Measurements from ENCODE around the gene OR10W1. TPM values are rescaled to one million over a fixed set of nuclear protein-coding genes. Genes with fewer than 3 reads are reported as not detected.

OR10W1 gene
- total RNA-seq, 1 experiment from 2014 or later: not detected

DNA sequence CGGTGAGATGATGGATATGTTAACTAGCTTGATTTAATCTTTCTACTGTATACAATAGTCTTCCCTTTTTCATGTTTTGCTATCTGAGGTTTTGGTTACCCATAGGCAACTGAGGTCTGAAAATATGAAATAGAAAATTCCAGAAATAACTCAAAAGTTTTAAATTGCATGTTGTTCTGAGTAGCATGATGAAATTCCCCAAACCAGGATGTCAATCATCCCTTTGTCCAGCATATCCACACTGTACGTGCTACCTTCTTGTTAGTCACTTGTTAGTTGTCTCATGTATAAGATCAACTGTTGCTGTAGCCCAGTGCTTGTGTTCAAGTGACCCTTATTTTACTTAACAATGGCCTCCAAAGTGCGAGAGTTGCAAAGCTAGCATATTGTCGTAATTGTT, 21.2 kb upstream of the OR10W1 start:
- Histone ChIP-seq H4K20me1 (ENCODE audit: insufficient read depth) (no peaks in the 10 kb centered on the region), H3K4me3 (replicated peaks in 1 of 2; ENCODE audit: low read depth in 1 of 2, low read length in 2 of 2) (no peak overlapping the region), H3K9me2 (ENCODE audit: insufficient read depth) (no peaks in the 10 kb centered on the region), H2AFZ (ENCODE audit: low read depth, low read length, poor library complexity, severe bottlenecking) (no peak overlapping the region), H3K36me3 (ENCODE audit: control insufficient read depth in 1 of 2, insufficient read depth in 2 of 2, low read length in 2 of 2) (no peaks in the 10 kb centered on the region), H3K4me2 (ENCODE audit: low read length) (no peak overlapping the region), H3K9ac (ENCODE audit: low read length) (no peak overlapping the region), H3K79me2 (ENCODE audit: insufficient read depth, low read length) (no peaks in the 10 kb centered on the region), H3K27me3 (ENCODE audit: insufficient read depth, low read length) (no peaks in the 10 kb centered on the region), H3K4me1 (ENCODE audit: control insufficient read depth in 1 of 2, insufficient read depth in 2 of 2, low read length in 2 of 2) (no peaks in the 10 kb centered on the region), H3K9me3 (ENCODE audit: control insufficient read depth in 1 of 2, insufficient read depth in 1 of 2, low read depth in 1 of 2, low read length in 2 of 2) (no peaks in the 10 kb centered on the region), H3K27ac (ENCODE audit: low read depth, low read length) (no peak overlapping the region)
- TF ChIP-seq ZFX (IDR thresholded peaks at IDR 0.05) (no peak), FOSL1 (IDR thresholded peaks at IDR 0.05; ENCODE audit: low read depth) (no peak), EGR1 (IDR thresholded peaks at IDR 0.05; ENCODE audit: low read depth) (no peak), RAD21 (IDR thresholded peaks at IDR 0.05; ENCODE audit: low read depth) (no peak), POLR2AphosphoS5 (IDR thresholded peaks at IDR 0.05; ENCODE audit: low read depth, low read length) (no peak), SRF (IDR thresholded peaks at IDR 0.05; ENCODE audit: low read depth) (no peak), ZNF274 (IDR thresholded peaks at IDR 0.05; ENCODE audit: low read depth, low read length) (no peak)
- TF ChIP-seq, protein P1, sequence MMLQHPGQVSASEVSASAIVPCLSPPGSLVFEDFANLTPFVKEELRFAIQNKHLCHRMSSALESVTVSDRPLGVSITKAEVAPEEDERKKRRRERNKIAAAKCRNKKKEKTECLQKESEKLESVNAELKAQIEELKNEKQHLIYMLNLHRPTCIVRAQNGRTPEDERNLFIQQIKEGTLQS (IDR thresholded peaks at IDR 0.05): no peak
- TF ChIP-seq, protein P2, sequence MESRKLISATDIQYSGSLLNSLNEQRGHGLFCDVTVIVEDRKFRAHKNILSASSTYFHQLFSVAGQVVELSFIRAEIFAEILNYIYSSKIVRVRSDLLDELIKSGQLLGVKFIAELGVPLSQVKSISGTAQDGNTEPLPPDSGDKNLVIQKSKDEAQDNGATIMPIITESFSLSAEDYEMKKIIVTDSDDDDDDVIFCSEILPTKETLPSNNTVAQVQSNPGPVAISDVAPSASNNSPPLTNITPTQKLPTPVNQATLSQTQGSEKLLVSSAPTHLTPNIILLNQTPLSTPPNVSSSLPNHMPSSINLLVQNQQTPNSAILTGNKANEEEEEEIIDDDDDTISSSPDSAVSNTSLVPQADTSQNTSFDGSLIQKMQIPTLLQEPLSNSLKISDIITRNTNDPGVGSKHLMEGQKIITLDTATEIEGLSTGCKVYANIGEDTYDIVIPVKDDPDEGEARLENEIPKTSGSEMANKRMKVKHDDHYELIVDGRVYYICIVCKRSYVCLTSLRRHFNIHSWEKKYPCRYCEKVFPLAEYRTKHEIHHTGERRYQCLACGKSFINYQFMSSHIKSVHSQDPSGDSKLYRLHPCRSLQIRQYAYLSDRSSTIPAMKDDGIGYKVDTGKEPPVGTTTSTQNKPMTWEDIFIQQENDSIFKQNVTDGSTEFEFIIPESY (IDR thresholded peaks at IDR 0.05; ENCODE audit: extremely low read depth, insufficient replicate concordance, low read length): no peak
- TF ChIP-seq, protein P3, sequence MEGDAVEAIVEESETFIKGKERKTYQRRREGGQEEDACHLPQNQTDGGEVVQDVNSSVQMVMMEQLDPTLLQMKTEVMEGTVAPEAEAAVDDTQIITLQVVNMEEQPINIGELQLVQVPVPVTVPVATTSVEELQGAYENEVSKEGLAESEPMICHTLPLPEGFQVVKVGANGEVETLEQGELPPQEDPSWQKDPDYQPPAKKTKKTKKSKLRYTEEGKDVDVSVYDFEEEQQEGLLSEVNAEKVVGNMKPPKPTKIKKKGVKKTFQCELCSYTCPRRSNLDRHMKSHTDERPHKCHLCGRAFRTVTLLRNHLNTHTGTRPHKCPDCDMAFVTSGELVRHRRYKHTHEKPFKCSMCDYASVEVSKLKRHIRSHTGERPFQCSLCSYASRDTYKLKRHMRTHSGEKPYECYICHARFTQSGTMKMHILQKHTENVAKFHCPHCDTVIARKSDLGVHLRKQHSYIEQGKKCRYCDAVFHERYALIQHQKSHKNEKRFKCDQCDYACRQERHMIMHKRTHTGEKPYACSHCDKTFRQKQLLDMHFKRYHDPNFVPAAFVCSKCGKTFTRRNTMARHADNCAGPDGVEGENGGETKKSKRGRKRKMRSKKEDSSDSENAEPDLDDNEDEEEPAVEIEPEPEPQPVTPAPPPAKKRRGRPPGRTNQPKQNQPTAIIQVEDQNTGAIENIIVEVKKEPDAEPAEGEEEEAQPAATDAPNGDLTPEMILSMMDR (IDR thresholded peaks at IDR 0.05 in 2 of 3, conservative IDR thresholded peaks at IDR 0.05 in 1 of 3; ENCODE audit: borderline replicate concordance in 1 of 3, insufficient read depth in 1 of 3, low read depth in 2 of 3, low read length in 2 of 3): no peak
- ChIA-PET CTCF (no interaction called here), POLR2A (no interaction called here), RAD21 (ENCODE audit: low non-redundant PET in 1 of 2, low total read pairs in 2 of 2, uncharacterized antibody in 2 of 2, unreplicated experiment in 2 of 2) (no interaction called here)
- intact Hi-C loops (cut with micrococcal nuclease): loop anchor here (5.0 to 10.0 kb wide), 2 partner anchors 464 to 627 kb away; no protein-coding TSS in a partner anchor
- BruUV-seq (replicated peaks): no TSS peak
- no peak for ATAC-seq
- no peak for DNase-seq (ENCODE audit: low read depth, low spot score)

All from HCT116 (cell line).